Measurements from ENCODE around the gene LOC128125822.

Gene LOC128125822

DNA sequence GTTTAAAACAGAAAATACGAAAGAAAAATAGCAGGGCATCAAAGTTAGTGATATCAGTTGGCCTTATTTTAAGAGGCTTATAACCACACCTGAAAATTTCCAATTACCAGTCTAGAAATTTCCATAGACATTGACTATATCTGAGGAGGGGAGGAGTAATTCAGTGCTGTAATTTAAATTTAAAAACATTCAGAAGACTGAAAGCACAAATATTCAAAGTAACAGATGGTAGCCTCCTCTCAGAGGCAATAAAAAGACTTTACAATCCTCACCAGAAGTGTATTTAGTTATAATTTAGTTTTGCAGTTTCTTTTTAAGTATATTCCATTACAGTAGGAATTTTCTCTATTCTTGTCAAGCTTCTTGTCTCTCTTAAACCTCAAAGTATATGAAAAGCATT, 18.4 kb upstream of the LOC128125822 start:
- intact Hi-C loops (cut with DNase I) = no loop called here
- H3K36me3 ChIP-seq = no peaks in the 10 kb centered on the region
- H3K4me1 ChIP-seq = no peaks in the 10 kb centered on the region
- TF ChIP-seq, protein P1, sequence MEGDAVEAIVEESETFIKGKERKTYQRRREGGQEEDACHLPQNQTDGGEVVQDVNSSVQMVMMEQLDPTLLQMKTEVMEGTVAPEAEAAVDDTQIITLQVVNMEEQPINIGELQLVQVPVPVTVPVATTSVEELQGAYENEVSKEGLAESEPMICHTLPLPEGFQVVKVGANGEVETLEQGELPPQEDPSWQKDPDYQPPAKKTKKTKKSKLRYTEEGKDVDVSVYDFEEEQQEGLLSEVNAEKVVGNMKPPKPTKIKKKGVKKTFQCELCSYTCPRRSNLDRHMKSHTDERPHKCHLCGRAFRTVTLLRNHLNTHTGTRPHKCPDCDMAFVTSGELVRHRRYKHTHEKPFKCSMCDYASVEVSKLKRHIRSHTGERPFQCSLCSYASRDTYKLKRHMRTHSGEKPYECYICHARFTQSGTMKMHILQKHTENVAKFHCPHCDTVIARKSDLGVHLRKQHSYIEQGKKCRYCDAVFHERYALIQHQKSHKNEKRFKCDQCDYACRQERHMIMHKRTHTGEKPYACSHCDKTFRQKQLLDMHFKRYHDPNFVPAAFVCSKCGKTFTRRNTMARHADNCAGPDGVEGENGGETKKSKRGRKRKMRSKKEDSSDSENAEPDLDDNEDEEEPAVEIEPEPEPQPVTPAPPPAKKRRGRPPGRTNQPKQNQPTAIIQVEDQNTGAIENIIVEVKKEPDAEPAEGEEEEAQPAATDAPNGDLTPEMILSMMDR (IDR thresholded peaks at IDR 0.05) = no peak
- no peak overlapping the region for H3K27ac ChIP-seq
- no peak for ATAC-seq
- no peaks in the 10 kb centered on the region for H3K9me3 ChIP-seq
- H3K27me3 ChIP-seq = no peaks in the 10 kb centered on the region
- no peak for DNase-seq
- no peak overlapping the region for H3K4me3 ChIP-seq

DNA sequence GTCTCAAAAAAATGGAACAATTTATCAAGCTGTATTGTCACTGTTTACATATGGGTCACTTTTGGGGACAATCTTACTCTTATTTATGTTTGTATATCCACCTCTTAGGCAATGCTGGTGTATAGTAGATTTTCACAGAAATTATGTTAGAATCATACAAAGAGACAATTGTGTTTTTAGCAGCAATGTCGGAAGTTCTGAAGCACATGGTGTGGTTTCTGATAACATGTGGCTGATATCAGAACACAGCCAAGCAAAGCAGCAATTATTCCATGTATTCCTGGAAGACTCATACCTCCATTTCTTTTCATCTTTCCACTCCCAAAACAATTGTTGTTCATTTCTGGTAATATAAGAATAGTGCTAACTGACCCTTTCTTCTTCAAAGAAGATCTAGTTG, 17.5 kb upstream of the LOC128125822 start:
- Histone ChIP-seq H3K27me3 (no peaks in the 10 kb centered on the region), H3K36me3 (no peaks in the 10 kb centered on the region), H3K27ac (no peak overlapping the region), H3K9me3 (no peaks in the 10 kb centered on the region), H3K4me3 (no peak overlapping the region), H3K4me1 (no peaks in the 10 kb centered on the region)
- TF ChIP-seq, protein P1 (IDR thresholded peaks at IDR 0.05) = no peak
- no peak for DNase-seq
- no peak for ATAC-seq
- intact Hi-C loops (cut with DNase I) = no loop called here

DNA sequence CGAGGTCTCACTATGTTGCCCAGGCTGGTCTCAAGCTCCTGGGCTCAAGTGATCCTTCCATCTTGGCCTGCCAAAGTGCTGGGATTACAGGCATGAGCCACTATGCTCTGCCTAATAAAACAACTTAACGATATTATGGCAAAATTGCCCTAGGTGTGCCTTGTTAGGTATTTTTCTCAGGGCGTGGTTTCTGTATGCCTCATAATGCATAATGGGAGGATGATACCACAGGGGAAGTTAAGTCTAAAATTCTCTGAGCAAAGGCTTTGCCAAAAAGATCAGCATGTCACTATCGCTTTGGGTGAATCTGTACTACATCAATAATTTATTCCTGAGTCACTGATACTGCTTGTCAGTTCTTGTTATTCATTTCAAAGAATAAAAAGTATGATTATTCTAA, 15.9 kb upstream of the LOC128125822 start:
- intact Hi-C loops (cut with DNase I) = no loop called here
- no peak overlapping the region for H3K4me3 ChIP-seq
- H3K4me1 ChIP-seq = no peaks in the 10 kb centered on the region
- H3K27ac ChIP-seq = no peak overlapping the region
- H3K27me3 ChIP-seq = no peaks in the 10 kb centered on the region
- DNase-seq (no peak), ATAC-seq (no peak)
- TF ChIP-seq, protein P1 (IDR thresholded peaks at IDR 0.05) = no peak
- H3K36me3 ChIP-seq = no peaks in the 10 kb centered on the region
- no peaks in the 10 kb centered on the region for H3K9me3 ChIP-seq

DNA sequence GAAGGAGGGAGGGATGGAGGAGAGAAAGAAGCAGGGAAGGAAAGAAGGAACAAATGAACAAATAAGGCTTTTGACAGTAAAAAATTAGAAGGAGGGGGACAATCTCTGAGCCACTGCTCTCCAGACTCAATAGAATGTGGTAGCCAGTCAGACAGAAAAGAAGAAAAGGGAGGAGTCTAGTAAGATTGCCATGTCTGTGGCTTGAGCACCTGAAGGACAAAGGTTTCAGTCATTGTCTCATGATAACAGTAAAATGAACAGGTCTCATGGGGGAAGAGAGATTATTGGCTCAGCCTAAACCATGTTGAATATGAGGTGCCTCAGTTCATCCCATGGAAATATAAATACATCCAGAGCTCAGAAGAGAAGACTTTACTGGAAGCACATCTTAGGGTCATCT, 14.0 kb upstream of the LOC128125822 start:
- Histone ChIP-seq H3K36me3 (no peaks in the 10 kb centered on the region), H3K27ac (no peak overlapping the region), H3K27me3 (no peaks in the 10 kb centered on the region), H3K4me1 (no peaks in the 10 kb centered on the region), H3K9me3 (no peaks in the 10 kb centered on the region), H3K4me3 (no peak overlapping the region)
- no peak for ATAC-seq
- DNase-seq = no peak
- intact Hi-C loops (cut with DNase I) = no loop called here
- TF ChIP-seq, protein P1 (IDR thresholded peaks at IDR 0.05) = no peak

DNA sequence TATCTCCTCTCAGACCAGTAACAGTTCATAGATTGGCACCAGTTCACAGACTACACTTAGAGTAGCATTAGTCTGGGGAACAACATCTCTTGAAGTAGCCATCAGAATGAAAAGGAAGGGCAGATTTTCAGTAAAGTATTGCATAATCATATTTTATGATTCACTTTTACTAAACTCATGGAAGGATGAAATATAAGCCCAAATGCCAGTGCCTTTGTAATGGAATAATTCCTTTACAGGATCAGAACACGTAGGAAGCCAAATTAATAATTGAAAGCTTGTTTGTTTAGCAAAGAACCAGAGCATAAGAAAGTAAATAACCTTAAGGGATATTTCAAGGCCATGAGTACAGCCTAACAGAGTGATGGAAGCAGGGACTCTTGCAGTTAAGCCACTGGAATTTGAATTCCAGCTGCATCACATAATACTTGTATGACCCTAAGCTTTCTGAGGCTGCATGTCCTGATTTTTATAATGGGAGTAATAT, 11.4 kb upstream of the LOC128125822 start:
- H3K4me1 ChIP-seq = no peaks in the 10 kb centered on the region
- peak overlapping the region in 1 of 2 donors; percentile 30 for H3K27ac ChIP-seq
- intact Hi-C loops (cut with DNase I) = no loop called here
- H3K27me3 ChIP-seq = no peaks in the 10 kb centered on the region
- H3K9me3 ChIP-seq = no peaks in the 10 kb centered on the region
- H3K36me3 ChIP-seq = no peaks in the 10 kb centered on the region
- H3K4me3 ChIP-seq = no peak overlapping the region
- ATAC-seq (peak; percentile 91), DNase-seq (no peak)
- TF ChIP-seq, protein P1 (IDR thresholded peaks at IDR 0.05) = no peak
